ENCODE measurements around the gene TSPAN16.
"Not testable (repeated sequence)": the region's sequence is repeated elsewhere in the genome, so short reads cannot be mapped to it uniquely, and the experiment has no call there.

DNA sequence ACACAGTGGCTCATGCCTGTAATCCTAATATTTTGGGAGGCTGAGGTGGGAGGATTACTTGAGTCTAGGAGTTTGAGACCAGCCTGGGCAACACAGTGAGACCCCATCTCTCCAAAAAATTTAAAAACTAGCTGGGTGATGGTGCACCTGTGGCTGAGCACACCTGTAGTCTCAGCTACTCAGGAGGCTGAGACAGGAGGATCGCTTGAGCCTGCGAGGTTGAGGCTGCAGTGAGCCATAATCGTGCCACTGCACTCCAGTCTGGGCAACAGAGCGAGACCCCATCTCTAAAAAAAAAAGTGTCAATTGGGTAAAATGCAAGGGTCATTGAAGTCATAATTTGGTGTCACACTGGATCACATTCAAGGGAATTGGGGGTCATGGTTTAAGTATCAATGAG, 58.1 kb downstream of the TSPAN16 start:
- TF ChIP-seq, protein P1, sequence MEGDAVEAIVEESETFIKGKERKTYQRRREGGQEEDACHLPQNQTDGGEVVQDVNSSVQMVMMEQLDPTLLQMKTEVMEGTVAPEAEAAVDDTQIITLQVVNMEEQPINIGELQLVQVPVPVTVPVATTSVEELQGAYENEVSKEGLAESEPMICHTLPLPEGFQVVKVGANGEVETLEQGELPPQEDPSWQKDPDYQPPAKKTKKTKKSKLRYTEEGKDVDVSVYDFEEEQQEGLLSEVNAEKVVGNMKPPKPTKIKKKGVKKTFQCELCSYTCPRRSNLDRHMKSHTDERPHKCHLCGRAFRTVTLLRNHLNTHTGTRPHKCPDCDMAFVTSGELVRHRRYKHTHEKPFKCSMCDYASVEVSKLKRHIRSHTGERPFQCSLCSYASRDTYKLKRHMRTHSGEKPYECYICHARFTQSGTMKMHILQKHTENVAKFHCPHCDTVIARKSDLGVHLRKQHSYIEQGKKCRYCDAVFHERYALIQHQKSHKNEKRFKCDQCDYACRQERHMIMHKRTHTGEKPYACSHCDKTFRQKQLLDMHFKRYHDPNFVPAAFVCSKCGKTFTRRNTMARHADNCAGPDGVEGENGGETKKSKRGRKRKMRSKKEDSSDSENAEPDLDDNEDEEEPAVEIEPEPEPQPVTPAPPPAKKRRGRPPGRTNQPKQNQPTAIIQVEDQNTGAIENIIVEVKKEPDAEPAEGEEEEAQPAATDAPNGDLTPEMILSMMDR (IDR thresholded peaks at IDR 0.05), result not testable (repeated sequence)
- not testable (repeated sequence) for TF ChIP-seq POLR2A (IDR thresholded peaks at IDR 0.05)
